HG03139 (cell line): ENCODE measurements around the gene IL1RL2.

Experiments used
- ATAC-seq: cut with Tn5 transposase; IDR thresholded peaks from one replicate; pipeline ENCODE4 v1.9.1; 2021; ENCODE audit not compliant: unreplicated experiment

The IL1RL2 gene

GRCh38 chr2:102193074-102193473, 6.3 kb downstream of the IL1RL2 start:
- ATAC-seq = no peak

- ATAC-seq = no peak
These were observed 7.9 kb downstream of the IL1RL2 start for GRCh38 chr2:102194609-102195268.

GRCh38 chr2:102197389-102198137, 10.7 kb downstream of the IL1RL2 start:
- ATAC-seq = no peak

GRCh38 chr2:102200539-102200938, 13.7 kb downstream of the IL1RL2 start:
- no peak for ATAC-seq

GRCh38 chr2:102204638-102205037, 17.8 kb downstream of the IL1RL2 start:
- no peak for ATAC-seq

- no peak for ATAC-seq
These were observed 20.0 kb downstream of the IL1RL2 start for GRCh38 chr2:102206666-102207341.

GRCh38 chr2:102208774-102209173, 22.0 kb downstream of the IL1RL2 start:
- no peak for ATAC-seq

- no peak for ATAC-seq
These were observed 22.7 kb downstream of the IL1RL2 start for GRCh38 chr2:102209474-102209873.

GRCh38 chr2:102217032-102217431, 30.2 kb downstream of the IL1RL2 start:
- ATAC-seq = no peak

GRCh38 chr2:102224824-102225739, 38.3 kb downstream of the IL1RL2 start:
- ATAC-seq = no peak

- ATAC-seq = no peak
These were observed 39.3 kb downstream of the IL1RL2 start for GRCh38 chr2:102226171-102226570.

GRCh38 chr2:102226612-102227391, 40.0 kb downstream of the IL1RL2 start:
- no peak for ATAC-seq

- no peak for ATAC-seq
These were observed 42.4 kb downstream of the IL1RL2 start for GRCh38 chr2:102229141-102229769.

GRCh38 chr2:102230410-102230909, 43.6 kb downstream of the IL1RL2 start:
- no peak for ATAC-seq

- ATAC-seq = no peak
These were observed 46.5 kb downstream of the IL1RL2 start for GRCh38 chr2:102233132-102233884.

- ATAC-seq = no peak
These were observed 48.2 kb downstream of the IL1RL2 start for GRCh38 chr2:102235042-102235473.

GRCh38 chr2:102235491-102235890, 48.7 kb downstream of the IL1RL2 start:
- ATAC-seq = no peak

GRCh38 chr2:102236132-102236531, 49.3 kb downstream of the IL1RL2 start:
- ATAC-seq = no peak

- no peak for ATAC-seq
These were observed 50.4 kb downstream of the IL1RL2 start for GRCh38 chr2:102237176-102237575.
